SK-N-SH (cell line): ENCODE measurements around the gene SFMBT2. TPM values are rescaled to one million over a fixed set of nuclear protein-coding genes. Genes with fewer than 3 reads are reported as not detected.

Experiments used
- CTCF ChIA-PET: fragments of 300-600, 350-600 bp; formaldehyde crosslinking; extraction: SDS; loops from one replicate; lab custom pipeline; 2021; lab: Yijun Ruan, JAX
- POLR2A ChIA-PET: fragments of 350-600 bp; sonication (Branson Sonifier 250); formaldehyde crosslinking; extraction: SDS; loops from one replicate; lab custom pipeline; 2020; ENCODE audit warnings: antibody characterized with exemption, inconsistent platforms; lab: Yijun Ruan, JAX
- DNase-seq: peaks from one replicate; pipeline ENCODE4 v3.0.0; 2012
- H2AFZ ChIP-seq: fragments of 200-600 bp; sonication (generic); 2 replicates; pipeline ENCODE4 v1.8.1; 2016; ENCODE audit warnings: antibody characterized with exemption, mild to moderate bottlenecking, low read depth
- H3F3A ChIP-seq: fragments of 200-600 bp; sonication (generic); replicated peaks from 2 replicates; pipeline ENCODE3; 2016; ENCODE audit warnings: antibody characterized with exemption, mild to moderate bottlenecking; ENCODE audit not compliant: insufficient read depth
- H3K27ac ChIP-seq, 2 experiments: fragments of 200-500 bp in 1 of 2; fragments of 200-600 bp in 1 of 2; sonication (Bioruptor generic) in 1 of 2; sonication (generic), shearing (Covaris generic) in 1 of 2; 2 replicates each; pipeline versions ENCODE4 v1.5.1 to v1.6.1; 2014 to 2016; ENCODE audit warnings: low read depth in 2 of 2, inconsistent platforms in 1 of 2, low read length in 1 of 2, mild to moderate bottlenecking in 1 of 2, mixed read lengths in 1 of 2
- H3K27me3 ChIP-seq: fragments of 200-600 bp; sonication (generic), shearing (Covaris generic); 2 replicates; pipeline ENCODE4 v1.6.1; 2016; ENCODE audit warnings: mixed run types; ENCODE audit not compliant: insufficient read depth
- H3K36me3 ChIP-seq, 2 experiments: fragments of 200-500 bp in 1 of 2; fragments of 200-600 bp in 1 of 2; sonication (Bioruptor generic) in 1 of 2; sonication (generic) in 1 of 2; replicated peaks in 1 of 2; 2 replicates each; pipeline versions ENCODE3 to v1.5.1; 2014 to 2016; ENCODE audit warnings: low read length in 1 of 2, mild to moderate bottlenecking in 1 of 2; ENCODE audit not compliant: insufficient read depth in 2 of 2, control insufficient read depth in 1 of 2
- H3K4me1 ChIP-seq, 2 experiments: fragments of 200-500 bp in 1 of 2; fragments of 200-600 bp in 1 of 2; sonication (Bioruptor generic) in 1 of 2; sonication (generic), shearing (Covaris generic) in 1 of 2; 2 replicates each; pipeline versions ENCODE4 v1.5.1 to v1.6.1; 2014 to 2016; ENCODE audit warnings: low read depth in 1 of 2, low read length in 1 of 2, mixed run types in 1 of 2; ENCODE audit not compliant: insufficient read depth in 2 of 2, control insufficient read depth in 1 of 2
- H3K4me2 ChIP-seq: fragments of 200-600 bp; sonication (generic), shearing (Covaris generic); 2 replicates; pipeline ENCODE4 v1.6.1; 2017; ENCODE audit warnings: mixed run types
- H3K4me3 ChIP-seq, 2 experiments: fragments of 200-500 bp in 1 of 2; fragments of 200-600 bp in 1 of 2; sonication (Bioruptor generic) in 1 of 2; sonication (generic), shearing (Covaris generic) in 1 of 2; 2 replicates each; pipeline versions ENCODE4 v1.5.1 to v1.8.1; 2014 to 2016; ENCODE audit warnings: low read depth in 2 of 2, inconsistent platforms in 1 of 2, low read length in 1 of 2, mild to moderate bottlenecking in 1 of 2, mixed read lengths in 1 of 2, moderate library complexity in 1 of 2
- H3K79me2 ChIP-seq: fragments of 200-600 bp; sonication (generic); 2 replicates; pipeline ENCODE4 v1.8.1; 2017; ENCODE audit warnings: mild to moderate bottlenecking; ENCODE audit not compliant: insufficient read depth
- H3K9ac ChIP-seq: fragments of 200-600 bp; sonication (generic); 2 replicates; pipeline ENCODE4 v1.6.1; 2017; ENCODE audit warnings: mixed run types
- H3K9me2 ChIP-seq: fragments of 200-600 bp; sonication (generic); 2 replicates; pipeline ENCODE4 v1.6.1; 2017; ENCODE audit warnings: mixed run types
- H3K9me3 ChIP-seq: fragments of 200-600 bp; sonication (generic); 2 replicates; pipeline ENCODE4 v1.6.1; 2017; ENCODE audit warnings: mixed run types, mild to moderate bottlenecking, moderate library complexity
- H4K20me1 ChIP-seq: fragments of 200-600 bp; sonication (generic); 2 replicates; pipeline ENCODE4 v1.6.1; 2017; ENCODE audit warnings: mild to moderate bottlenecking, mixed run types; ENCODE audit not compliant: insufficient read depth
- CHD2 ChIP-seq: fragments of 150-350 bp; IDR thresholded peaks from 2 replicates; pipeline ENCODE4 v1.6.1; 2018; ENCODE audit warnings: low read length; ENCODE audit not compliant: partially characterized antibody
- FOSL2 ChIP-seq: IDR thresholded peaks from 2 replicates; pipeline ENCODE4 v1.4.0; 2012; ENCODE audit warnings: low read depth, mild to moderate bottlenecking, moderate library complexity, borderline replicate concordance
- FOXM1 ChIP-seq: IDR thresholded peaks from 2 replicates; pipeline ENCODE4 v1.4.0; 2012; ENCODE audit warnings: low read depth, mild to moderate bottlenecking
- MEF2A ChIP-seq: IDR thresholded peaks from 2 replicates; pipeline ENCODE4 v1.4.0; 2012; ENCODE audit warnings: low read depth, borderline replicate concordance
- POLR2AphosphoS5 ChIP-seq: IDR thresholded peaks from 2 replicates; pipeline ENCODE4 v1.6.1; 2012; ENCODE audit warnings: low read depth, low read length
- RCOR1 ChIP-seq: fragments of 150-350 bp; IDR thresholded peaks from 2 replicates; pipeline ENCODE4 v1.6.1; 2017; ENCODE audit warnings: antibody characterized with exemption, low read length
- RXRA ChIP-seq: IDR thresholded peaks from 2 replicates; pipeline ENCODE4 v1.4.0; 2012; ENCODE audit warnings: low read depth, mild to moderate bottlenecking, borderline replicate concordance
- SIN3A ChIP-seq: IDR thresholded peaks from 2 replicates; pipeline ENCODE4 v1.6.1; 2012; ENCODE audit warnings: low read depth, mild to moderate bottlenecking, low read length, moderate library complexity, borderline replicate concordance
- SMC3 ChIP-seq: IDR thresholded peaks from 2 replicates; pipeline ENCODE4 v1.6.1; 2012; ENCODE audit warnings: low read depth, low read length, improper control_type of control experiment
- TAF1 ChIP-seq: IDR thresholded peaks from 2 replicates; pipeline ENCODE4 v1.6.1; 2012; ENCODE audit warnings: low read depth, mild to moderate bottlenecking, low read length, moderate library complexity, borderline replicate concordance
- TEAD4 ChIP-seq: IDR thresholded peaks from 2 replicates; pipeline ENCODE4 v1.4.0; 2012; ENCODE audit warnings: mild to moderate bottlenecking, borderline replicate concordance; ENCODE audit not compliant: insufficient read depth
- WGBS: methylation state at CpG from one replicate; pipeline ENCODE4 v1.1.6; 2017; ENCODE audit warnings: low lambda C conversion rate; 5-methylcytosine and 5-hydroxymethylcytosine counted together
- polyA plus RNA-seq, 3 experiments: library from polyadenylated mRNA; depleted of rRNA; stranded (reverse); fragments of >200 nt; gene quantifications; 2 replicates each; pipeline ENCODE4 v1.2.3, GENCODE V29; 2012
- TF ChIP-seq, protein P1 (sequence below): IDR thresholded peaks from 2 replicates; pipeline ENCODE4 v1.4.0; 2012; ENCODE audit warnings: low read depth, borderline replicate concordance
- TF ChIP-seq, protein P2 (sequence below): IDR thresholded peaks from 2 replicates; pipeline ENCODE4 v1.6.1; 2012; ENCODE audit warnings: mild to moderate bottlenecking, low read depth, low read length, moderate library complexity
- TF ChIP-seq, protein P3 (sequence below): IDR thresholded peaks from 2 replicates; pipeline ENCODE4; 2012
- TF ChIP-seq, protein P4 (sequence below): fragments of 150-350 bp; IDR thresholded peaks from 2 replicates; pipeline ENCODE4 v1.6.1; 2017; ENCODE audit warnings: antibody characterized with exemption, low read length, low read depth, borderline replicate concordance

SFMBT2 gene
- polyA plus RNA-seq, 1 of the 3 experiments (the other 2 are of a cell fraction) = 0.20 TPM

DNA sequence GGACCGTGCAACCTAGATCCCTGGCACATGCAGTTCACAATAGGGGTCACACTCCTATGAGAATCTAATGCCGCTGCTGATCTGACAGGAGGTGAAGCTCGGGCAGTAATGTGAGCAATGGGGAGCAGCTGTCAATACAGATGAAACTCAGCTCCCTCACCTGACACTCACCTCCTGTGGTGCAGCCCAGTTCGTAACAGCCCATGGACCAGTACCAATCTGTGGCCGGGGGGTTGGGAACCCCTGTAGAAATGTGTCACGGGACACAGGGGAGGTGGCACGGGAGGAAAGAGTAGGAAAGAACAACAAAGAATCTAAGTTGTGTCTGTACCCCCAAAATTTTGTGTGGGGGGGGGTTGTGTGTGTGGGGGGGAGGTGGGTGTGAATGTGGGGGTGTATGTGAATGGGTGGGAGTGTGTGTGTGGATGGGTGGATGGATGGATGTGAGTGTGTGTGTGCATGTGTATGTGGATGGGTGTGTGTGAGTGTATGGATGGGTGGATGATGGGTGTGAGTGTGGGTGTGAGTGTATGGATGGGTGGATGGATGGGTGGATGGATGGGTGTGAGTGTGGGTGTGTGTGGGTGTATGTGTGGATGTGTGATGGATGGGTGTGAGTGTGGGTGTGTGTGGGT, 33.1 kb downstream of the SFMBT2 start:
- 56% methylated on average over 6 of the region's 7 CpGs for WGBS

DNA sequence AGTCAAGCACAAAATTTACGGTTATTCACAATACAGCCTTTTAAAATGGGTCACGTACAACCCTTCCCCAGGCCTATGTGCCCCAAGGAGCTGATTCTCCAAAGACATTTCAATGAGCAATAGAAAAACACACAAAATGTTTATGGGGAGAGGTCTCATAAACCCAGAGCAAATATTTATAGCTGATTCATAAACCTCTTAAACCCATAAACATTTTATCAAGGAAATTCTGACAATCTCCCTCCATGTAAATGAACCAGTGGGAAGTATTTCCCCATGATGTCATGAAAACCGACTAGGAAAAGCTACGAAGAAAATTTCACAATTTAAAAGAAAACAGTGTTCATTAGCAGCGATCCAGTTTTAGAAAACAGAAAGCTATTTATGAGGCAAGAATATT, 36.0 kb downstream of the SFMBT2 start:
- no peak overlapping the region for H3K4me3 ChIP-seq

More for the DNA sequence above, 33.1 kb downstream of the SFMBT2 start:
- H3K4me1 ChIP-seq = no peaks in the 10 kb centered on the region
- no peaks in the 10 kb centered on the region for H3F3A ChIP-seq
- no peak for DNase-seq
- no peaks in the 10 kb centered on the region for H3K9me3 ChIP-seq
- POLR2A ChIA-PET = no interaction called here
- no peaks in the 10 kb centered on the region for H3K9me2 ChIP-seq
- no peaks in the 10 kb centered on the region for H4K20me1 ChIP-seq
- CTCF ChIA-PET = no interaction called here
- H2AFZ ChIP-seq = no peak overlapping the region
- H3K4me3 ChIP-seq = no peak overlapping the region
- no peaks in the 10 kb centered on the region for H3K36me3 ChIP-seq
- H3K4me2 ChIP-seq = no peak overlapping the region
- H3K27me3 ChIP-seq = no peaks in the 10 kb centered on the region
- no peak for TF ChIP-seq RXRA
- no peak for TF ChIP-seq MEF2A
- no peak for TF ChIP-seq RCOR1
- TF ChIP-seq TEAD4 = no peak
- TF ChIP-seq FOSL2 = no peak
- no peak for TF ChIP-seq SMC3
- TF ChIP-seq FOXM1 = no peak
- no peaks in the 10 kb centered on the region for H3K79me2 ChIP-seq
- H3K9ac ChIP-seq = no peak overlapping the region
- H3K27ac ChIP-seq = no peak overlapping the region

More for the DNA sequence above, 36.0 kb downstream of the SFMBT2 start:
- no peaks in the 10 kb centered on the region for H3K9me3 ChIP-seq
- H3K36me3 ChIP-seq = no peaks in the 10 kb centered on the region
- TF ChIP-seq MEF2A = no peak
- TF ChIP-seq CHD2 = no peak
- TF ChIP-seq RCOR1 = no peak
- no peak for TF ChIP-seq POLR2AphosphoS5
- TF ChIP-seq, protein P1, sequence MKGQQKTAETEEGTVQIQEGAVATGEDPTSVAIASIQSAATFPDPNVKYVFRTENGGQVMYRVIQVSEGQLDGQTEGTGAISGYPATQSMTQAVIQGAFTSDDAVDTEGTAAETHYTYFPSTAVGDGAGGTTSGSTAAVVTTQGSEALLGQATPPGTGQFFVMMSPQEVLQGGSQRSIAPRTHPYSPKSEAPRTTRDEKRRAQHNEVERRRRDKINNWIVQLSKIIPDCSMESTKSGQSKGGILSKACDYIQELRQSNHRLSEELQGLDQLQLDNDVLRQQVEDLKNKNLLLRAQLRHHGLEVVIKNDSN = no peak
- no peak for TF ChIP-seq TEAD4
- TF ChIP-seq, protein P2, sequence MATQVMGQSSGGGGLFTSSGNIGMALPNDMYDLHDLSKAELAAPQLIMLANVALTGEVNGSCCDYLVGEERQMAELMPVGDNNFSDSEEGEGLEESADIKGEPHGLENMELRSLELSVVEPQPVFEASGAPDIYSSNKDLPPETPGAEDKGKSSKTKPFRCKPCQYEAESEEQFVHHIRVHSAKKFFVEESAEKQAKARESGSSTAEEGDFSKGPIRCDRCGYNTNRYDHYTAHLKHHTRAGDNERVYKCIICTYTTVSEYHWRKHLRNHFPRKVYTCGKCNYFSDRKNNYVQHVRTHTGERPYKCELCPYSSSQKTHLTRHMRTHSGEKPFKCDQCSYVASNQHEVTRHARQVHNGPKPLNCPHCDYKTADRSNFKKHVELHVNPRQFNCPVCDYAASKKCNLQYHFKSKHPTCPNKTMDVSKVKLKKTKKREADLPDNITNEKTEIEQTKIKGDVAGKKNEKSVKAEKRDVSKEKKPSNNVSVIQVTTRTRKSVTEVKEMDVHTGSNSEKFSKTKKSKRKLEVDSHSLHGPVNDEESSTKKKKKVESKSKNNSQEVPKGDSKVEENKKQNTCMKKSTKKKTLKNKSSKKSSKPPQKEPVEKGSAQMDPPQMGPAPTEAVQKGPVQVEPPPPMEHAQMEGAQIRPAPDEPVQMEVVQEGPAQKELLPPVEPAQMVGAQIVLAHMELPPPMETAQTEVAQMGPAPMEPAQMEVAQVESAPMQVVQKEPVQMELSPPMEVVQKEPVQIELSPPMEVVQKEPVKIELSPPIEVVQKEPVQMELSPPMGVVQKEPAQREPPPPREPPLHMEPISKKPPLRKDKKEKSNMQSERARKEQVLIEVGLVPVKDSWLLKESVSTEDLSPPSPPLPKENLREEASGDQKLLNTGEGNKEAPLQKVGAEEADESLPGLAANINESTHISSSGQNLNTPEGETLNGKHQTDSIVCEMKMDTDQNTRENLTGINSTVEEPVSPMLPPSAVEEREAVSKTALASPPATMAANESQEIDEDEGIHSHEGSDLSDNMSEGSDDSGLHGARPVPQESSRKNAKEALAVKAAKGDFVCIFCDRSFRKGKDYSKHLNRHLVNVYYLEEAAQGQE = no peak
- TF ChIP-seq SIN3A = no peak
- TF ChIP-seq, protein P3, sequence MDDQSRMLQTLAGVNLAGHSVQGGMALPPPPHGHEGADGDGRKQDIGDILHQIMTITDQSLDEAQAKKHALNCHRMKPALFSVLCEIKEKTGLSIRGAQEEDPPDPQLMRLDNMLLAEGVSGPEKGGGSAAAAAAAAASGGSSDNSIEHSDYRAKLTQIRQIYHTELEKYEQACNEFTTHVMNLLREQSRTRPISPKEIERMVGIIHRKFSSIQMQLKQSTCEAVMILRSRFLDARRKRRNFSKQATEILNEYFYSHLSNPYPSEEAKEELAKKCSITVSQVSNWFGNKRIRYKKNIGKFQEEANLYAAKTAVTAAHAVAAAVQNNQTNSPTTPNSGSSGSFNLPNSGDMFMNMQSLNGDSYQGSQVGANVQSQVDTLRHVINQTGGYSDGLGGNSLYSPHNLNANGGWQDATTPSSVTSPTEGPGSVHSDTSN = no peak
- no peak for TF ChIP-seq SMC3
- TF ChIP-seq TAF1 = no peak
- TF ChIP-seq, protein P4, sequence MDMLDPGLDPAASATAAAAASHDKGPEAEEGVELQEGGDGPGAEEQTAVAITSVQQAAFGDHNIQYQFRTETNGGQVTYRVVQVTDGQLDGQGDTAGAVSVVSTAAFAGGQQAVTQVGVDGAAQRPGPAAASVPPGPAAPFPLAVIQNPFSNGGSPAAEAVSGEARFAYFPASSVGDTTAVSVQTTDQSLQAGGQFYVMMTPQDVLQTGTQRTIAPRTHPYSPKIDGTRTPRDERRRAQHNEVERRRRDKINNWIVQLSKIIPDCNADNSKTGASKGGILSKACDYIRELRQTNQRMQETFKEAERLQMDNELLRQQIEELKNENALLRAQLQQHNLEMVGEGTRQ = no peak
- H3K9me2 ChIP-seq = no peaks in the 10 kb centered on the region
- no peaks in the 10 kb centered on the region for H3K79me2 ChIP-seq
- POLR2A ChIA-PET = no interaction called here
- CTCF ChIA-PET = interaction anchor here (0.8 to 1.2 kb wide), 3 partner anchors 8 to 254 kb away, joined by 3 to 5 read pairs (median 3); no protein-coding TSS in a partner anchor
- no peak overlapping the region for H3K27ac ChIP-seq
- no peak for DNase-seq
- H2AFZ ChIP-seq = no peak overlapping the region
- no peaks in the 10 kb centered on the region for H3K4me1 ChIP-seq
- no peaks in the 10 kb centered on the region for H3K27me3 ChIP-seq
- H3F3A ChIP-seq = no peaks in the 10 kb centered on the region
- no peak overlapping the region for H3K4me2 ChIP-seq
- no peaks in the 10 kb centered on the region for H4K20me1 ChIP-seq
- H3K9ac ChIP-seq = no peak overlapping the region
- WGBS = 33% methylated on average over 5 of the region's 5 CpGs
